Astrocyte (in vitro differentiated cells and primary cell): ENCODE results near the gene PFDN5.

Experiments used
- CTCF ChIP-seq: IDR thresholded peaks from 2 replicates; pipeline ENCODE4 v1.5.1; 2011; ENCODE audit warnings: low read depth, mild to moderate bottlenecking, inconsistent platforms, low read length, moderate library complexity; ENCODE audit not compliant: insufficient read depth
- EZH2 ChIP-seq: IDR thresholded peaks from 2 replicates; pipeline ENCODE4 v1.6.1; 2012; ENCODE audit warnings: mild to moderate bottlenecking, low read length, inconsistent platforms; ENCODE audit not compliant: insufficient read depth

GRCh38 chr12:53268630-53269562 lies 26.4 kb upstream of the PFDN5 start:
- TF ChIP-seq CTCF (no peak), EZH2 (no peak)
